Embryonic facial prominence (tissue), 1 donor: ENCODE data around the gene H2BK1.

Experiments used
- DNase-seq: peaks from one replicate; pipeline ENCODE4 v3.0.0-alpha.2; 2016; ENCODE audit errors: extremely low spot score

H2BK1 gene

DNA sequence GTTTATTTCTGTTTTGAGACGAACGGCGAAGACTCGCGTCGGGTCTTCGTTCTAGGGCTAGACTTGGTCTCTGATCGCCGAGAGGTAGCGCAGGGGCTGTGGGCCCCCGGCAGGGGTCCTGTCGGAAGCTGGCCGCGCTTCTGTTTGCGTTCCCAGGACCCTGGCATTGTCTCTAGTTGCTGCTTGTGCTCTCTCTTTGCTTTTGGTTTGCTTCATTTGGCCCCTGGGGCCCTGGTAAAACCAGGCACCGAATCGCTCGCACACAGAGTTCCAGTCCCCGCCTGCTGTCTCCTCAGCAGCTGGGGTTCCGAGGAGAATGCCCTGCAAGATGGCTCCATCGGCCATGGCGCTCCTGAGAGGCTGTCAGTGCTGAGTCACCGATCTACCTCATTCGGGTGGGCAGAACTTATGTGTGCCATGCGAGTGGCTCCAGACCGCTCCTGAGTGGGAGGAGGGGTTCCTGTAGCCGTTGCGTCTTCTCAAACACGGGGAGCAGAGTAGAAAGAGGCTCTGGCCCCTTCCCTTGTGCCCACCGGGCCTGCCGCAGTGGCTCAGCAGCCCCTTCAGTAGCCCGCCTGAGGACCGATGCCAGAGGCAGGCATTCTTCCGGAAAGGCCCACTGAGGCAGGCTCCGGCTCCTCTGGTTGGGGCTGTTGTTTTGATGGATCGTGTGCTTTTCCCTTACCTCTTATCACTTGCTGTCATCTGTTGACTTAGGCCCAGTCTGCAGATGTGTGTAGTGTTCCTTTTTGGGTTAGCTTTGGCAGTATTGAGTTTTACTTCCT is 22.8 kb upstream of the H2BK1 start:
- DNase-seq = no peak

DNA sequence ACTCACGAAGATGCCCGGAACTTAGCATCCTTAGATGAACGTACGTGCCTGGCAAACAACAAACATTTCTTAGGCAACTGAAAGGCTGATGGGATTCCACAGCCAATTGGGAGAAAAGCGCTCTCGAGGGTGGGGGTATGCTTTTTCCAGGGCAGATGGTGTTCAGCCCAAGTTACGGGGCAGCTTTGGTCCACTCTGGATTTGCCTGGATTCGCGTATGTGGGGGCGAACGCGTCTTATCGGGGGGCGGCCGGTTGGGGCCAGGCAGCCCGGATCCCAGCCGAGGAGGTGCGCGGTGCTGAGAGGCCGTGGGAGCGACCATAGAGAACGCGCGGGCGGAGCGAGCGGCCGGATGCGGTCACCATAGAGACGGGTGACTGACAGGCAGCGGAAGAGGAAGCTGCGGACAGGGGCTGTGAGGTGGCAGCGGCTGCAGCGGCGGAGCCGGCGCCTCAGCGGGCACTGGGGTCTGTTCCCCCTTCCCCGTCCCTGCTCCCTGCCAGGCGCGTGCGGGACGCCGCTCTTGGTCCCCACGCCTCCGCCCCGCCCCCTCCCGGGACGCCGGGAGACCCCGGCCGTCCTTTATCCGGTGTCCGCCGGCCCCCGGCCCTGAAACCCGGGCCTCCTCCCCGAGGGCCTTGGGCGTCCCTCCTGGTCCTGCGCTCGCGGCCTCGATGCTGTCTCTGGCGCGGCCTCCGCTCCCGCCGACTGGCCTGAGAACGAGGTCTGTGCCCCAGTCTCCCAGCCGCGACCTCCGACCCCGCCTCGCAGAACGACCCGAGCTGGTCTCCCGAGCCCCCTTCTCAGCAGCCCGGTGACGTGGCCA is 22.0 kb upstream of the H2BK1 start, which contains the start of gene CHPF2:
TSS of gene CHPF2 (plus strand) at position 393 of the 826 bp plus-strand sequence. CDS start 1,529 bp downstream, outside the sequence.
- DNase-seq = no peak

DNA sequence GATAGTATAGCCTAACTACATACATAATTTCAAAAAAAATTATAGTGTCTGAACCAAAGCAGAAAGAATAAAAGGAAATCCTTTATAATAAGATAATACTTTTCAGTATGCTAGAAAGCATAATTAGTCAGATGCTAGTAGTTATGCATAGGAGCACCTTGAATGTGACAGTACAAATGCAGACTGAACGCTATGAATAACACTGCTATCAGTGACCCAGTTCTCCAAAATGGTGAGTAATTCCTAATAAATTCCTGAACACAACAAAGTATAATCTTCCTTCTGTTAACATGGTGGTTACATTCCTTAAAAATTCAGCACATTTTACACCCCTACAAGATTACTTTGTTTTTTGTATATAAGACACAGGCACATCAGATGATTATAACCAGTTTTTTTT is 20.8 kb upstream of the H2BK1 start:
- no peak for DNase-seq

DNA sequence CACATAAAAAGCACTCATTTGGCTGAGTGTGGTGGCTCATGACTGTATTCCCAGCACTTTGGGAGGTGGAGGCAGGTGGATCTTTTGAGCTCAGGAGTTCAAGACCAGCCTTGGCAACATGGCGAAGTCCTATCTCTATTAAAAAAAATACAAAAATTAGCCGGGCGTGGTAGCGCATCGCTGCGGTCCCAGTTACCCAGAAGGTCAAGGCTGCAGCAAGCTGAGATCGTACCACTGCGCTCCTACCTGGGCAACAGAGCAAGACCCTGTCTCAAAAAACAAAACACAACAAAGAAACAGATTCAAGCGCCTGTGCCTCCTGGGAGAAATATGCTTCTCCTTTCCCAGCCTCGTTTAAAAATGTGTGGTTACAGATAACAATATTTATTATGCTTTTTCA is 19.0 kb upstream of the H2BK1 start:
- no peak for DNase-seq

DNA sequence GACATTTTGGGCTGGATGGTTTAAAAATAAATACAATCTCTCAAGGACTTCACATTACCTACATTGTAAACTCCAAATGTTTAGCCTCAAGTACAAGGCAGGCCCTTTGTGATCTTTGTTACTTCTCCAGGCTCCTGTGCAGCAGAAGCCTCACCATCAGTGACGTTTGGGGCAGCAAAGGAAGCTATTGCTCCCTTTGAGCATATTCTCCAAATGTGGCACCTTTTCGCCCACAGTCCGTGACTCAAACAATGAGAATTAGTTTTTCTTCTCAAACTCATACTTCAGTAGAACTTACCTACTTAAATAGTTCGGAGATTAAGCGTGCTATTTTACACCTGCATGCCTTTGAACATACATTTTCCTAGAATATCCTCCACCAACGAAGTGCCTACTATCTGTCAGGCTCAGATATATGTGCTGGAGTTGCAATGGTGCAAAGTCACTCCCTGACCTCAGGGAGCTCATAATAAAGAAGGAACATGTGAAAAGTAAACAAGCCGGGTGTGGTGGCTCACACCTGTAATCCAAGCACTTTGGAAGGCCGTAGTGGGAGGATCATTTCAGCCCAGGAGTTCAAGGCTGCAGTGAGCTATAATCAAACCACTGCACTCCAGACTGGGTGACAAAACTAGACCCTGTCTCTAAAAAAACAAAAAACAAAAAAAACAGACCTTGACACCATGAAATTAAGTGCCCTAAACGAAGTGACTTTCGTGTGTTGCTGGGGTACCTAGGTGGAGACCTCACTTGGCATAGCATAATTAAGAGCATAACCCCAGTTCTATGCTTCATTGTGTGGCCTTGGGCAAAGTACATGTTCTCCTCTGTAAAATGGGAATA is 18.0 kb upstream of the H2BK1 start:
- no peak for DNase-seq

DNA sequence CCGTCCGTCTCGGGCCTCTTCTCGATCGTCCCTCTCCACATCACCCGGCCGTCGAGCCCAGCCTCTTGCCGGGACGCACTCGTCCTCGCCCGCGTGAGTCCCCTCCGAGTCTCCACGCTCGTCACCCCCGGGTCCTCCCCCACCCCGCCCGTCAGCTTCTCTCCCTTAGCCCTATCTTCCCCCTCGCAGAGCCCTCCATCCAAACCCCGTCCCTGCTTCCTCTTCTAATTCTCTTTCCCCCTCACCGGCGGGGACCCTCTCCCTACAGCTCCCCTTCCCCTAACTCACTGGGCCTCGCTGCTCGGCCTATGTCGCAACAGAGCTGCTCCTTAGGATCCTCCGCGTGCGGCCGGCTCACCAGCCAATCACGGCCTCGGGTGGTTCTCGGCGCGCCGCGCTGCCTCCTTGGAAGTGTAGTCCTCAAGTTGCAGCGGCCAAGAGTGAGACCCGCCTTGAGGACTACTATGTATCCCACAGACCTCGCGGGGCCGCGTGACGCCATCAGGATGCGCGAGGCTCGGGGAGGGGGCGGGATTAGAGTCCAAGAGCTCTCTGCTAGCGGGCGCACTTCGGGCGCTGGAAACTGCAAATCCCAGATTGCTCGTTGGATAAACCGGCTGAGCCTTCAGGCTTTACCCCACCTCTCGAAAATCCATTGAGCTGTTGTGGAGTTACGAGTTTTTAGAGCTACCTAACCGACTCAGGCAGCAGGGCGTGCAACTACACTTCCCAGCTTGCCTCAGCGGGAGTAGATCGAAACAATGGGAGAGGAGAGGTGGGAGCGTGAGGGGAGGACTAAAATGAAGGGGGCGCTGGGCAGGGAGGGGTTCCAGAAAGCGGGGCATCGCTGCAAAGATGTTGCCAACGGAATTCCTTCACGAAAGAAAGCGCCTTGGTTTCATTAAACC is 16.8 kb upstream of the H2BK1 start, which contains the start of gene ABCF2:
TSS of gene ABCF2 (minus strand) at position 331 of the 908 bp plus-strand sequence. CDS start 747 bp downstream, outside the sequence.
- peak; percentile 96 for DNase-seq

DNA sequence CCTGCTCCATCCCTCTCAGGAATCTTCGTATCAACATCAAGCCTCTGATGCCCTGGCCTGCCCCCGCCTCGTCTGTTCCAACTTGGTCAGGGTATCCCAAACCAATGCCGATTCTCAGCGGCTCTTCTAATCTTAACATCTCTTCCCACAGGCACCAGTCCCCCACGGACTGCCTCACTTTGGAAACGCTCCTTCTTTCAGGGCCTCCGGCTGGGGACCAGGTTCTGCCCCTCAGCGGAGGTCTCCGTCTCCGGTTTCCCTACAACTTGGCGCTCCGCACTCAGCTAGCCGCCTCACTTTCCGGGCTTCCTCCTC is 16.2 kb upstream of the H2BK1 start:
- DNase-seq = no peak

DNA sequence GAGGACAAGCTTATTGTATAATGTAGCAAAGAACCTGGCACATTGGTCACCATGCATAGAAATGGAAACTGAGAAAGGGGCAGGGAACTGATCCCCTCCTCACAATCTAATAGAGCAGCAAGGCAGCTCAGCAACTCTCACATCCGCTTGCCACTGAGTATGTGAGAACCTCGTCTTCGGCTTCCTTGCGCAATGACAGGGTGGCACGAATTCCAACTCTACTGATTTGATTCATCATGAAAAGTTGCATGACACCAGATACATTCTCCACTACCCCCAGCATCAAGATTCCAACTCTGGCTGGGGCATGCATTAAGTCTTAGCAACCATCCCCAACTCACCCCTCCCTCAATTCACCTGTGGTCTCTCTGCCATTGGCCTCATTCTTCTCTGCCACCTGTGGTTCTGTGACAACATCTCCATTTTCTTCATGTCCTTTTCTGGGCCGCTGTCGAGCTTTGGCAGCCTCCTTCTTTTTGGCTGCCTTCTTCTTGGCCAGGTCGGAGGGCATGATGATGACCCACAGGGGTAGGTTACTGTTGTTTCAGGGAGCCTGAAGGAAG is 15.7 kb upstream of the H2BK1 start:
- DNase-seq = no peak

DNA sequence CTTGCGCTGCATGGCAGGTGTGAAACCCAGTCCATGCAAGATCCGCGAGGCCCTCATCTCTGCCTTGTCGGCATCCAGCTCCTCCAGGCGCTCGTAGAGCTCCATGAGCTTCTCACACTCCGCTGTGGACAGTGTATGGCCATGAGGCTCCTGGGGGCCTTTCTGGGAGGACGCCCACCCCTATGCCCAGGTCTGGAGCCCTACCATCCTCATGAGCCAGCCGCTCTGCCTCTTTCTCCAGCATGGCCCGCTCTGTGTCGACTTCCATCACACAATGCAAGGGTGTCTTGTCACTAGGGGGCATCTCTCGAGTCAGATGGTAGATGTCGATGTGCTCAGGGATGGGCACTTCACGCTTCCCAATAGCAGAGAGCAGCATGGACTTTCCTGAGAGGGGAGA is 13.4 kb upstream of the H2BK1 start:
- no peak for DNase-seq

DNA sequence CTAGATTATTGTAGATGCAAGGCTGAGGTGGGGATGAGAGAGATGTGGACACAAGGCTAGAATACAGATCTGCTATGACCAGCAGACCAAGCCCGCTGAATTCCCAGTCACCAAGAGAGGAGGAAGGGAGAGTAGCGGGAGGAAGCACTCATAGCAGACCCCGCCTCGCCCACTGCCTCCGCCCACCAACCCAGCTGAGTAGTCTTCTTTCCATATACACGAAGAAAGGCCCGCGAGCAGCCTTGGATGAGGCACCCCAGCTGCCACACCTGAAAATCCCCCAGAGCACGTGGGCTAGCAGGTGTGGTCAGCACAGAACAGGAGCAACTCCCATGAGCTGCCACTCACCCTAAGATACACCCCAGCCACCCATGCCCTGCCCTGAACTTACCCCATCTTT is 7.9 kb upstream of the H2BK1 start:
- DNase-seq = no peak

DNA sequence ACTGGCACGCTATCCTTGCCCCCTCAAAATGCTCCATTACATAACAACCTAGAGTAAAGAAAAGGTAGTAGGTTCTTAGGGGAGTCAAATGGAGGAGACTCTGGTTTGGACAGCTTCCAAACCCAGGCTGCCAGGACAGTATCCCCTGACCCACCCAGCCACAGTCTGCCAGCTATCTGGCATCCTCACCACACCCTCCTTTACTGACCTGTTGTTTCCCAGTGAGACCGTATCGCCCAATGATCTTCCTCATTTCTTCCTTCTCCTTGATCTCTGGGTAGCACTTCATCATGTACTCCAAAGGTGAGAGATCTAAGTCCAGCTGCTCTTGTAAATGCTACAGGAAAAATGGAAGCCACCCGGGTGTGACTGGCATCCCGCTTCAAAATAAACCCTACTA is 5.1 kb upstream of the H2BK1 start:
- no peak for DNase-seq

DNA sequence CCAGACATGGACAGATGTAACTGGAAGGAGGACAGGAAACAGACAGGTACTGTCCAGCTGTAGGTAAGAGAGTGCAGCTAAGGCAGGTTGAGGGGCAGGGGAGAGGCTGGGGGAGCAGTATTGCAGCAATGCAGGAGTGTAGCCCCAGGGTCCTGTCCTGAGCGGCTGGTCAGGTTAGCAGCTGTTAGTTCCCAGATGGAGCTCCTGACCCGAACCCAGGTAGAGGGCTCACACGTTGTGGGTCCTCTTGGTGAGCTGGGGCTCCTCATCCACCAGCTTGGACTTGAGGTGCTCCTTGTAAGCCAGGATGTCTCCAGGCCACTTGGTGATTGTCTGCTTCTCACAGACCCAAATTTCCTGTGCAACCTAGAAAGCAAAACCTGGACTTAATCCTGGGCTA is 3.5 kb upstream of the H2BK1 start:
- no peak for DNase-seq

DNA sequence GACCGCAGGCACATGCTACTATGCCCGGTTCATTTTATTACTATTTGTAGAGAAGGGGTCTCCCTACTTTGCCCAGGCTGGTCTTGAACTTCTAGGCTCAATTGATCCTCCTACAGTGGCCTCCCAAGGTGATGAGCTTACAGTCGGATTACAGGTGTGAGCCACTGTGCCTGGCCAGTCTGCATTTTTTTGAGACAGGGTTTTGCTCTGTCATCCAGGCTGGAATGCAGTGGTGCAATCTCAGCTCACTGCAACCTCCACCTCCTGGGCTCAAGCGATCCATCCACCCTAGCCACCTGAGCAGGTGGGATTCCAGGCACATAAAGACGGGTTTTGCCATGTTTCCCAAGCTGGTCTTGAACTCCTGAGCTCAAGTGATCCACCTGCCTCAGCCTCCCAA is 2.3 kb upstream of the H2BK1 start:
- no peak for DNase-seq

DNA sequence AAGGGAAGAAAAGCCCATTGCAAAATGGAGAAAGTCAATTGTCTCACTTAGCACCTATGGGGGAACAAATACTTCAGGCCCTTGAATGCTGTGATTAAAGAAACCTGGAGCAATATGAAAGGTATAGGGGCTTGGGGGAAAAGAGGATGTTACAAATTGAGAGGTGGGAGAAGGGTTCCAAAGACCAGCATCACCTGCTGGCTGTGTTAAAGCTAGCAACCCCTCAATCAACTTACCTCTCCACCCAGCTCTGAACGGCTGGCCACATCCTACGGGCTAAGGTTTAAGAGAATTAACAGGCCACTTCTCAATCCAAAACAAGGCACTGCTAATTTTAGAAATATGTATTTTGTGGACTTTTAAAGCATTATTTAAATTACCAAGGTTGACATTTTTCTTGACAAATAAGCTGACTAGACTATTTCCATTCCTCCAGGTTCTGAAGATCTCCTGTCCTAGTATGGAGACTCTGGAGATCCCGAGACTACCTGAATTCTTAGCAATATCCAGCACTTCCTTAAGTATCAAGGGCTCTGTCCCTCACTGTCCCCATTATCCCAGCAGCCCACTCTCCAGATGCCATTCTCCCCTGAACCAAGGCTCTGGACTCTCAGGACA is 976 bp upstream of the H2BK1 start:
- DNase-seq = no peak

DNA sequence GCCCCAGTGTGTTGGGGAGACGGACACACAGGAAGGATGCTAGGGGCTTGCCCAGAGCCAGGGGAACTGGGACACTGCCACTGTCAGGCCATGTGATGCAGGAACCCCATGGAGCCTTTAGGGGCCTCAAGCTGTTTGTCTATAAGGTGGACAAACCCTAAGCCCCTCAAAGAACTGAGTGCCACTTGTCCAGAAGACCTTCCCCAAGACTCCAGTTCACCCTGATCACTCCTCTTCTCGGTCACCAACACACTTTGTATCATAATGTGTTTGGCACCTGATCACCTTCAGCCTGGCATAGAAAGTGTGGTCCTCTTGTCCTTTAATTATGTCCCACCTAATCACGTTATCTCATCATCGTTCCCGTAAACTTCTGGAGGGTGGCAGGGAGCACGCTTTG is 700 bp downstream of the H2BK1 start:
- no peak for DNase-seq

DNA sequence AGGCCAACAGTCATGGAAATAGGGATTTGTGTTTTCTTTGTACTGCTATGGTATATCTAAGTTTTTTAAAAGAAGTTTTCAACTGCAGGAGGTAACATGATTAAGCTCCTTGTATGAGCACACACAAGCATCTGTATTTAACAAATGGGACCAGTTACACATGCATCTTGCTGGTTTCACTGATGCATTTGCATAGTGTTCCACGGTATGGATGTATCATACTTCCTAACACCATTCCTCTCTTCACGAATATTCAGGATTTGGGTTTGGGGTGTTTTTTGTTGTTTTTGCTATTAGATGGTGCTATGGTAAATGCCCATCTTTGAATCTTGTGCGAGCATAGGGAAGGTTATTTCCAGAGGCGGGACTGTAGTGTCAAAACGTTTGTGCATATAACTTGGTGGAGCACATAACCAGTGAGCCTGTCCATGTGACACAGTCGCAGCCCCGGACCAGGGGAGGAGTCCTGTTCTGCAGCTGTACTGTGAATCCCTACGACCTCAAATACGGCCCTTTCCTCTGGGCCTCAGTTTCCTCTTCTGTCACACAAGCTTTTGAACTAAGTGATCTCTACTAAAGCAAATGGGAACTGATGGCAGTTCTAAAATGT is 1.9 kb downstream of the H2BK1 start:
- no peak for DNase-seq

DNA sequence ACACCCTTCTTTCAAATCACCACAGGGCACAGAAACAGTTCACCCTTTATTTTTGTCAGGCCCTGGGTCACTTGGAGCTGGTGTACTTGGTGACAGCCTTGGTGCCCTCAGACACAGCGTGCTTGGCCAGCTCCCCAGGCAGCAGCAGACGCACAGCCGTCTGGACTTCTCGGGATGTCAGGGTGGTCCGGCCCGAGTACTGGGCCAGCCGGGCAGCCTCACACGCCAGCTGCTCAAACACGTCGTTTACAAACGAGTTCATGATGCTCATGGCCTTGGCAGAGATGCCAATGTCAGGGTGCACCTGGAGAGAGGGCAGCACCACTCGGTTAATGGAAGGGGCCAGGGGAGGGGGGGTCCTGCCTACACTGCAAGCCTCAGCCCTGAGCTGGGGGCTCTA is 2.5 kb downstream of the H2BK1 start:
- DNase-seq = no peak

DNA sequence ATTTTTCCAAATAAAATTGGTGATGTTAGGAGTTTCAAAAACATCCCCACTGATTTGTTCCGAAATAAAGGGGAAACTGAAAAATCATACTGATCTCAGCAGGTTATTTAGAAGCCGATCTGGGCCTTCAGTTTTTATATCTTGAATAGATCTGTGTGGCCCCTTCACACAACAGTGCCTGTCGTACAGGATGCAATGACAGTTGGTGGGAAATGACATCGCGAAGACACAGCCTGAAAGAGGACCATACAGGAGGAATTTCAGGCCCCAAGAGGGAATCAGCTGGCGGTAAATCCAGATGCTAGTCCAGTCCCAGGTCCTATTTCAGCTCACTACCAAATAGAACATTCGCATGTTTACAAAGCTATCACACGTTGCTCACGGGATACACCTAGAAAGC is 3.0 kb downstream of the H2BK1 start:
- DNase-seq = no peak

DNA sequence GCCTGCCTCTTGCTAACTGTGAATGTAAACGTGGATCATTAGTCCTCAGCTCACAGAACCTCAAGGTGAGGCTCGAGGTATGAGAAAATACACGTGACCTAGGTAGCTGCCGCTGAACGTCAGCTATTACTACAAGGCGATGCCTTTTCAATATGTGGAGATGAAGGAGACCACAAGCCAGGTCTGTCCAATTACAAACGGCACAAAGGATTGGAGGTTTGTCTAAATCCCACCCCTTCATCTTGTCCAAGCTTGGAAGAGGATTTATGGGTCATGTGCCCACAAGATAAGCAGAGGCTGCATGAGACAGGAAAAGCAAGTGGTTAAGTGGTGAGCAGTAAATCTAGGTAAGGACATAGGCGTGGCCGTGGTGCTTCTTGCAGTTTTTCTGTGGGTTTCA is 3.4 kb downstream of the H2BK1 start:
- no peak for DNase-seq

DNA sequence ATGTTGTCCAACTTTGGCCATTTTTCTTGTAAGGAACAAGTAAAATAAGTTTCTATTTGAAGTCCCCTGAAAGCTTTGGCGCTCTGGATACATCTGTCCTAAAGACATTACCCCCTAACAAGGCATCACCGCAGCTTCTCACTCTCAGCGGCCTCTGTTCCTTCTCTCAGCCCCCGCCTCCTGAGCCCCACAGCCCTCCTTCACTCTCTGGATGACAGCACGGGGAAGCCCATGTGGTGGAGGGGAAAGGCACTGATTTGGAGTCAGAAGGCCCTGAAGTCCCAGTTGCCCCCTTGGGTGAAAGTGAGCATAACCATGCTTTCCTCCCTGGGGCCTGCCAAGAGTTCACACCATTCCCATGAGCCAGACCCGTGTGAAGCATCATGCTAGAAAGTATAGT is 4.6 kb downstream of the H2BK1 start:
- no peak for DNase-seq
